DND-41 (cell line): ENCODE measurements around the gene SLIT2.

Experiments used
- ATAC-seq: fragments of 200-7000 bp; cut with Tn5 transposase; 3 replicates; pipeline ENCODE4 v1.9.1; 2021; ENCODE audit warnings: low read depth; ENCODE audit not compliant: insufficient read depth
- DNase-seq: peaks from one replicate; pipeline ENCODE4 v3.0.0-alpha.2; 2020
- H2AFZ ChIP-seq: 2 replicates; pipeline ENCODE4 v1.6.0; 2012; ENCODE audit warnings: low read depth, low read length
- H3K27ac ChIP-seq: 2 replicates; pipeline ENCODE4 v1.5.1; 2012; ENCODE audit warnings: low read length, inconsistent platforms
- H3K27me3 ChIP-seq: fragments of 200-600 bp; sonication (generic); 2 replicates; pipeline ENCODE4 v1.6.0; 2012; ENCODE audit warnings: low read length, mild to moderate bottlenecking, inconsistent platforms; ENCODE audit not compliant: insufficient read depth, poor library complexity
- H3K36me3 ChIP-seq: 2 replicates; pipeline ENCODE4 v1.5.1; 2012; ENCODE audit warnings: low read length, inconsistent platforms; ENCODE audit not compliant: insufficient read depth
- H3K4me1 ChIP-seq: 2 replicates; pipeline ENCODE4 v1.5.1; 2012; ENCODE audit warnings: mild to moderate bottlenecking, low read length; ENCODE audit not compliant: insufficient read depth
- H3K4me2 ChIP-seq: 2 replicates; pipeline ENCODE4 v1.6.0; 2012; ENCODE audit warnings: mild to moderate bottlenecking, moderate library complexity, low read length, inconsistent platforms; ENCODE audit not compliant: insufficient read depth
- H3K4me3 ChIP-seq, 2 experiments: fragments of 200-600 bp in 1 of 2; shearing (Covaris generic) in 1 of 2; 2 replicates each; pipeline ENCODE4 v1.5.1; 2012 to 2016; ENCODE audit warnings: inconsistent platforms in 2 of 2, low read length in 2 of 2, mild to moderate bottlenecking in 2 of 2, low read depth in 1 of 2, moderate library complexity in 1 of 2
- H3K79me2 ChIP-seq: 2 replicates; pipeline ENCODE4 v1.6.0; 2012; ENCODE audit warnings: low read length, inconsistent platforms; ENCODE audit not compliant: insufficient read depth
- H3K9ac ChIP-seq: 2 replicates; pipeline ENCODE4 v1.6.0; 2012; ENCODE audit warnings: low read depth, mild to moderate bottlenecking, inconsistent platforms, low read length, moderate library complexity
- H3K9me3 ChIP-seq: 2 replicates; pipeline ENCODE4 v1.5.1; 2012; ENCODE audit warnings: low read length, moderate library complexity, mild to moderate bottlenecking, inconsistent platforms; ENCODE audit not compliant: insufficient read depth, severe bottlenecking
- H4K20me1 ChIP-seq: 2 replicates; pipeline ENCODE4 v1.6.0; 2012; ENCODE audit warnings: low read length; ENCODE audit not compliant: insufficient read depth
- CTCF ChIP-seq: IDR thresholded peaks from 2 replicates; pipeline ENCODE4 v1.5.1; 2012; ENCODE audit warnings: borderline replicate concordance, low read length, moderate library complexity, mild to moderate bottlenecking; ENCODE audit not compliant: poor library complexity, severe bottlenecking; ENCODE audit errors: extremely low read depth
- EZH2 ChIP-seq: IDR thresholded peaks from 3 replicates; pipeline ENCODE4 v1.6.1; 2012; ENCODE audit warnings: borderline replicate concordance, low read depth, mild to moderate bottlenecking, moderate library complexity, low read length, inconsistent platforms; ENCODE audit not compliant: severe bottlenecking

SLIT2 gene

GRCh38 chr4:20217951-20218350 is 33.8 kb upstream of the SLIT2 start:
- no peak for TF ChIP-seq EZH2
- no peak for TF ChIP-seq CTCF
- ATAC-seq (no peak), DNase-seq (no peak)
- Histone ChIP-seq H3K27me3 (no peaks in the 10 kb centered on the region), H3K27ac (no peak overlapping the region), H3K4me3 (no peak overlapping the region), H3K36me3 (no peaks in the 10 kb centered on the region), H3K79me2 (no peaks in the 10 kb centered on the region), H3K9me3 (peaks cover under 1% of the 10 kb centered on the region), H2AFZ (no peak overlapping the region), H3K9ac (no peak overlapping the region), H3K4me2 (no peak overlapping the region), H3K4me1 (no peaks in the 10 kb centered on the region), H4K20me1 (no peaks in the 10 kb centered on the region)

GRCh38 chr4:20219521-20219920 is 32.2 kb upstream of the SLIT2 start:
- TF ChIP-seq CTCF, result no peak
- TF ChIP-seq EZH2, result no peak
- no peaks in the 10 kb centered on the region for H3K36me3 ChIP-seq
- no peak for ATAC-seq

GRCh38 chr4:20237894-20238537 is 13.7 kb upstream of the SLIT2 start:
- no peak for ATAC-seq

More at GRCh38 chr4:20219521-20219920, 32.2 kb upstream of the SLIT2 start:
- H3K27ac ChIP-seq, result no peak overlapping the region
- no peaks in the 10 kb centered on the region for H3K27me3 ChIP-seq
- no peaks in the 10 kb centered on the region for H3K4me1 ChIP-seq
- no peak overlapping the region for H3K9ac ChIP-seq
- H3K4me2 ChIP-seq, result no peak overlapping the region
- H3K4me3 ChIP-seq, result no peak overlapping the region
- no peaks in the 10 kb centered on the region for H4K20me1 ChIP-seq
- no peaks in the 10 kb centered on the region for H3K79me2 ChIP-seq
- H3K9me3 ChIP-seq, result peaks cover 2% of the 10 kb centered on the region
- DNase-seq, result no peak
- H2AFZ ChIP-seq, result no peak overlapping the region

More at GRCh38 chr4:20237894-20238537, 13.7 kb upstream of the SLIT2 start:
- Histone ChIP-seq H3K27me3 (no peaks in the 10 kb centered on the region), H3K36me3 (no peaks in the 10 kb centered on the region), H4K20me1 (no peaks in the 10 kb centered on the region), H3K79me2 (no peaks in the 10 kb centered on the region), H3K4me3 (no peak overlapping the region), H3K4me1 (no peaks in the 10 kb centered on the region), H2AFZ (no peak overlapping the region), H3K9me3 (no peaks in the 10 kb centered on the region), H3K27ac (no peak overlapping the region), H3K4me2 (no peak overlapping the region), H3K9ac (no peak overlapping the region)
- DNase-seq, result no peak
- TF ChIP-seq EZH2 (no peak), CTCF (no peak)
